ENCODE measurements around the gene TMC6. TPM values are rescaled to one million over a fixed set of nuclear protein-coding genes. Genes with fewer than 3 reads are reported as not detected.

Gene TMC6
- total RNA-seq, 1 donor from 2014 or later: 61.7 TPM

DNA sequence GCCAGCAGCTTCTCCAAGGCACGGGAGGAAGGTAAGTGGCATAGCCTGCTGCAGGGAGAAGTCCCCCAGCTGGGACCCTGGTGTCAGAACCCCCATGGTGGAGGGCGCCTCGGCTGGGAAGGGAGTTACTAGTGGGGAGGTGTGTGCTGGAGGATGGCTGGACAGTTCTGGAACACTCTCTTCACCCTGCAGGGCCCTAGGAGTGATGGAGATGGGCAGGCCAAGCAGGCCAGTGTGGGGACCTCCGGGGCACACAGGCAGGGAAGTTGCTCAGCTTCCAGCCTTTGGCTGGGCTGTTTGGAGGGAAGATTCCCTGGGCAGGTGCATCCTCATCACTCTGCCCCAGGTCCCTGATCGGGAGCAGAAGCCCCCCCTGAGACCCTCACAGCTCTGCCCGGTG is 18.3 kb upstream of the TMC6 start:
- Histone ChIP-seq H2AFZ (ENCODE audit: low read depth, low read length) (no peak overlapping the region), H3K4me3 (ENCODE audit: insufficient read depth, low read depth, low read length) (no peak overlapping the region), H3K4me2 (ENCODE audit: low read length) (no peak overlapping the region), H3K9me3 (ENCODE audit: insufficient read depth, low read depth, low read length) (no peaks in the 10 kb centered on the region), H3K79me2 (ENCODE audit: insufficient read depth, low read length) (no peaks in the 10 kb centered on the region), H3K4me1 (ENCODE audit: insufficient read depth, low read length) (peaks cover 5% of the 10 kb centered on the region), H4K20me1 (ENCODE audit: insufficient read depth, low read length) (no peaks in the 10 kb centered on the region), H3K9ac (ENCODE audit: low read length) (no peak overlapping the region), H3K36me3 (ENCODE audit: insufficient read depth, low read length) (no peaks in the 10 kb centered on the region), H3K27ac (ENCODE audit: low read depth, low read length) (no peak overlapping the region), H3K27me3 (ENCODE audit: insufficient read depth, low read length) (no peaks in the 10 kb centered on the region)
- Mint-ChIP-seq H3K9me3 (ENCODE audit: unreplicated experiment) (no peaks in the 10 kb centered on the region), H3K27me3 (ENCODE audit: low read depth, unreplicated experiment) (peaks cover 3% of the 10 kb centered on the region), H3K4me1 (ENCODE audit: low read depth, unreplicated experiment) (peaks cover 19% of the 10 kb centered on the region), H3K4me3 (ENCODE audit: unreplicated experiment) (no peak overlapping the region), H3K27ac (ENCODE audit: unreplicated experiment) (no peak overlapping the region), H3K36me3 (ENCODE audit: low read depth, unreplicated experiment) (no peaks in the 10 kb centered on the region)
- DNase-seq (ENCODE audit: low read depth): no peak
- TF ChIP-seq, protein P1, sequence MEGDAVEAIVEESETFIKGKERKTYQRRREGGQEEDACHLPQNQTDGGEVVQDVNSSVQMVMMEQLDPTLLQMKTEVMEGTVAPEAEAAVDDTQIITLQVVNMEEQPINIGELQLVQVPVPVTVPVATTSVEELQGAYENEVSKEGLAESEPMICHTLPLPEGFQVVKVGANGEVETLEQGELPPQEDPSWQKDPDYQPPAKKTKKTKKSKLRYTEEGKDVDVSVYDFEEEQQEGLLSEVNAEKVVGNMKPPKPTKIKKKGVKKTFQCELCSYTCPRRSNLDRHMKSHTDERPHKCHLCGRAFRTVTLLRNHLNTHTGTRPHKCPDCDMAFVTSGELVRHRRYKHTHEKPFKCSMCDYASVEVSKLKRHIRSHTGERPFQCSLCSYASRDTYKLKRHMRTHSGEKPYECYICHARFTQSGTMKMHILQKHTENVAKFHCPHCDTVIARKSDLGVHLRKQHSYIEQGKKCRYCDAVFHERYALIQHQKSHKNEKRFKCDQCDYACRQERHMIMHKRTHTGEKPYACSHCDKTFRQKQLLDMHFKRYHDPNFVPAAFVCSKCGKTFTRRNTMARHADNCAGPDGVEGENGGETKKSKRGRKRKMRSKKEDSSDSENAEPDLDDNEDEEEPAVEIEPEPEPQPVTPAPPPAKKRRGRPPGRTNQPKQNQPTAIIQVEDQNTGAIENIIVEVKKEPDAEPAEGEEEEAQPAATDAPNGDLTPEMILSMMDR (IDR thresholded peaks at IDR 0.05; ENCODE audit: insufficient read depth, low read depth, low read length): no peak
- TF ChIP-seq EZH2 (IDR thresholded peaks at IDR 0.05; ENCODE audit: insufficient read depth, low read length): no peak
- FAIRE-seq: no peak

GRCh38 chr17:78146471-78146869 is 17.9 kb upstream of the TMC6 start:
- Histone ChIP-seq H3K4me1 (ENCODE audit: insufficient read depth, low read length) (peaks cover 9% of the 10 kb centered on the region), H3K36me3 (ENCODE audit: insufficient read depth, low read length) (no peaks in the 10 kb centered on the region), H3K4me3 (ENCODE audit: insufficient read depth, low read depth, low read length) (no peak overlapping the region), H4K20me1 (ENCODE audit: insufficient read depth, low read length) (no peaks in the 10 kb centered on the region), H3K4me2 (ENCODE audit: low read length) (no peak overlapping the region), H3K27me3 (ENCODE audit: insufficient read depth, low read length) (no peaks in the 10 kb centered on the region), H3K79me2 (ENCODE audit: insufficient read depth, low read length) (no peaks in the 10 kb centered on the region), H3K9ac (ENCODE audit: low read length) (no peak overlapping the region), H3K27ac (ENCODE audit: low read depth, low read length) (no peak overlapping the region), H3K9me3 (ENCODE audit: insufficient read depth, low read depth, low read length) (no peaks in the 10 kb centered on the region), H2AFZ (ENCODE audit: low read depth, low read length) (no peak overlapping the region)
- H3K27ac Mint-ChIP-seq (ENCODE audit: unreplicated experiment): no peak overlapping the region
- no peak for DNase-seq (ENCODE audit: low read depth)
- TF ChIP-seq, protein P1 (IDR thresholded peaks at IDR 0.05; ENCODE audit: insufficient read depth, low read depth, low read length): no peak
- H3K36me3 Mint-ChIP-seq (ENCODE audit: low read depth, unreplicated experiment): no peaks in the 10 kb centered on the region
- H3K4me3 Mint-ChIP-seq (ENCODE audit: unreplicated experiment): no peak overlapping the region
- H3K27me3 Mint-ChIP-seq (ENCODE audit: low read depth, unreplicated experiment): peaks cover 3% of the 10 kb centered on the region
- no peak for FAIRE-seq
- peaks cover 18% of the 10 kb centered on the region for H3K4me1 Mint-ChIP-seq (ENCODE audit: low read depth, unreplicated experiment)
- no peaks in the 10 kb centered on the region for H3K9me3 Mint-ChIP-seq (ENCODE audit: unreplicated experiment)

DNA sequence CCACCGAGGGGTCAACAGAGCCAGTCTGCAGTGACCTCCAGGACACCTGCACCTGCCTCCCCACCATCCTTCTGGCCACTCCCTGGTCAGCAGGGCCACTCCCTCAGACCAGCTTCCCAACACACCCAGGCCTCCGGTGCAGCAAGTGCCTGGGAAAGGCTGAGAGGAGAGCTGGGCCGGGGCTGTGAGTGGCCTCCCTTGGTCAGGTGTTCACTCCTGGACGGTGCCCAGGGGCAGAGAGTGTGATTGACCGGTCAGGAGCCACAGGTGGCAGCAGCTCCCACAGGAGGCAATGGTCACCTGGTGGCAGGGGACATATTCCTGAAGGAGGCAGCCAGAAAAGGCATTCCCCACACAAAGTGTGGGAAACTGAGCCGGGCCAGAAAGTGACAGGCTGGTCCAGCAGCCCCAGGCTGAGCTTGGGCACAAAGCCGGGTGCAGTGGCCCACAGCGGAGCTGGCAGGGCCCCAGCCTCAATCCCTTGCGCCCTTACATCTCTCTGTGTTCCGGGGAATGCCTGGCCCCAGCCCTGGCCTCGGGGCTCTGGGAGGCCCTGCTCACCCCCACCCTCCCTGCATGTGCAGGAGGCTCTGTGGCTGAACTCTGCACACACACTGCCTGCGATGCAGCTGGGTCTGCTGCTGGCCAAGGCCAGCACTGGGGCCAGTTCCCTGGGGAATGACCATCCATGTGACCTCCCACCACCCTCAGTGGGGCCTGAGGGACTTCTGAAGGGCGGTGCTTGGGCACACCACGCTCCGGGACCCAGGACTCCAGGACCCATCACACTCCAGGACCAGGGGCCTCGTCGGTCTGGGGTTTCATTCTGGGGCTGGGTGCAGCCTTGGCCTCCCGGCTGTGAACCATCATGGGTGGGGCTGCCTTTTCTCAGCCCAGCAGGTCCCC is 16.4 kb upstream of the TMC6 start:
- no peak overlapping the region for H3K4me3 ChIP-seq (ENCODE audit: insufficient read depth, low read depth, low read length)
- no peaks in the 10 kb centered on the region for H3K79me2 ChIP-seq (ENCODE audit: insufficient read depth, low read length)
- H4K20me1 ChIP-seq (ENCODE audit: insufficient read depth, low read length): no peaks in the 10 kb centered on the region
- no peak overlapping the region for H3K4me2 ChIP-seq (ENCODE audit: low read length)
- H2AFZ ChIP-seq (ENCODE audit: low read depth, low read length): no peak overlapping the region
- no peak for TF ChIP-seq EZH2 (IDR thresholded peaks at IDR 0.05; ENCODE audit: insufficient read depth, low read length)
- TF ChIP-seq, protein P1 (IDR thresholded peaks at IDR 0.05; ENCODE audit: insufficient read depth, low read depth, low read length): no peak
- H3K4me1 Mint-ChIP-seq (ENCODE audit: low read depth, unreplicated experiment): peaks cover 15% of the 10 kb centered on the region
- no peak overlapping the region for H3K9ac ChIP-seq (ENCODE audit: low read length)
- H3K4me1 ChIP-seq (ENCODE audit: insufficient read depth, low read length): peaks cover 10% of the 10 kb centered on the region
- no peak overlapping the region for H3K27ac ChIP-seq (ENCODE audit: low read depth, low read length)
- no peaks in the 10 kb centered on the region for H3K9me3 Mint-ChIP-seq (ENCODE audit: unreplicated experiment)
- DNase-seq (ENCODE audit: low read depth) (no peak), FAIRE-seq (no peak)
- no peak overlapping the region for H3K4me3 Mint-ChIP-seq (ENCODE audit: unreplicated experiment)
- peaks cover 3% of the 10 kb centered on the region for H3K27me3 Mint-ChIP-seq (ENCODE audit: low read depth, unreplicated experiment)
- H3K36me3 ChIP-seq (ENCODE audit: insufficient read depth, low read length): no peaks in the 10 kb centered on the region
- H3K27me3 ChIP-seq (ENCODE audit: insufficient read depth, low read length): no peaks in the 10 kb centered on the region
- H3K9me3 ChIP-seq (ENCODE audit: insufficient read depth, low read depth, low read length): no peaks in the 10 kb centered on the region
- H3K27ac Mint-ChIP-seq (ENCODE audit: unreplicated experiment): no peak overlapping the region
- H3K36me3 Mint-ChIP-seq (ENCODE audit: low read depth, unreplicated experiment): no peaks in the 10 kb centered on the region

Data from astrocyte (in vitro differentiated cells and primary cell).